GM18873 (cell line): ENCODE measurements around the gene APBB2.
A peak's percentile ranks its signal among the peaks of the same experiment; 100 is the strongest.

Source experiments
- ATAC-seq: cut with Tn5 transposase; IDR thresholded peaks from one replicate; pipeline ENCODE4 v1.9.1; 2021; ENCODE audit warnings: mild to moderate bottlenecking, moderate library complexity, moderate number of reproducible peaks; ENCODE audit not compliant: unreplicated experiment, low FRiP score

The APBB2 gene

DNA sequence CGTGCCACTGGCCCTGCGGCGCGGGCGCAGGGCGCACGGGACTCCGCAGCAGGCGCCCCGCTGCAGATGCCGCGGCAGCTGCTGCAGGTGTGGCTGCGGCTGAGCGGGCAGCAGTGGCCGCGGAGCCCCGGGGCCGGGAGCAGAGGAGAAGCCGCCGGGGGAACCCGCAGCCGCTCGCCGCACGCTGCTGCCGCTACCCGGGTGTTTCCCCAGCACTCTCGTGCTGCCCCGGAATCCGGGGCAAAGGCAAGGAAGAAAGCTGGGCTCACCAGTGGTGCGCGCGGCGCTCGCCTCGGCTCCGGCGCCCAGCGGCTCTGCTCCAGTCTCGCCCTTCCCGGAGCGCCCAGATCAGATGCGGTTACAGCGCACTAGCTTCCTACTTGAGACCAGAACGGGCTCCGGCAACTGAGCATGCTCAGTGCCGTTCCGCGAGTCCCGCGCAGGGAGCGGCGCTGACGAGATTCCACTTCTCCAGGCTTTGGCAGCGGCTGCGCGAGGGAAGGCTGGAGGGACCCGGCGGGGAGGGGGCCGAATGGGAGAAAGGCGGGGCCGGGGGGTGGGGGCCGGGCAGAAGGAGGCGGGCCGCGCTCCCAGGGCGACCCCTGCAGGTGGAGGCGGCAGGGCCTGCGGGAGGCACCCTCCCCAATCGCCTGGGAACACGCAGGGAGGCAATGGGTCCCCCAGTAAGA, at the start of gene APBB2:
APBB2 (minus strand) TSS at position 407 of the 689 bp plus-strand sequence. CDS start 181,288 bp downstream, outside the sequence.
- peak; percentile 41 for ATAC-seq

DNA sequence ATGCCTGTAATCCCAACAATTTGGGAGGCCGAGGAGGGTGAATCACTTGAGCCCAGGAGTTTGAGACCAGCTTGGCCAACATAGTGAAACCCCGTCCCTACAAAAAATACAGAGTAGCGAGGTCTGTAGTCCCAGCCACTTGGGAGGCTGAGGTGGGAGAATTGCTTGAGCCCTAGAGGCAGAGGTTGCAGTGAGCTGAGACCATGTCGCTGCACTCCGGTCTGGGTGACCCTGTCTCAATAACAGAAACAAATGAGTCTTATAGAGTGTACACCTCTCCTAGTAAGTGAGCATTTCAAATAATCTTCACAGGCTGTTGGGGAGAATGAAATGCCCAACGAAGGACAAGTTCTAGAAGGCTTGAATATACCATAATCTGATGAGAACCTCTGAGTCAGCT, 47.9 kb upstream of the APBB2 start:
- ATAC-seq = no peak

DNA sequence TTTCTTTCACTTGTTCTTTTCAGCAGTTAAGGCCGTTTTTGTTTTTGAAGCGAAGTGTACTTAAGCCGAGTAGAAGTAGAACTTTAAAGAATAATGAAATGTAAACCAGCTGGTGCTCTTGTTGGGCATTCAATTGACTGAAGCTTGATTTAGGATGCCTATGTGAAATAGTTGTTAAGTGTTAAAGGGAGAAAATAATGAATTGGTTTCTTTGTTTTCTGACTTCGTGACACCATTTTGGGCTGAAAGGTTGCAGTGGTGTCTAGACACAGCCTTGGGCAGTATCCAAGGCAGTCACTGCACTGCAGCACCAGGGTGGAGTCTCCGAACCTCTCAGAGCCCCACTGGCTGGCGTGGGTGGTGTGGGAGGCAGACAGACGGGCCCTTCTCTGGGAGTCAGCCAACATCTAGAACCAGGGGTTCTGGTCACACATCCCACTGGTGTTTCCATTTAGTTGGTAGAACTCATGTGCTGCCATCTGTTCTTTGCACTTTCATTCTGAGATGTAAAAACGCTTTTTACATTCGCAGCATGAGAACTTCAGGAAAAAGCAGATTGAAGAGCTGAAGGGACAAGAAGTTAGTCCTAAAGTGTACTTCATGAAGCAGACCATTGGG, 45.9 kb upstream of the APBB2 start:
- ATAC-seq = no peak

- ATAC-seq = no peak
Measured at GRCh38 chr4:41258783-41259182, 44.4 kb upstream of the APBB2 start.

GRCh38 chr4:41257906-41258305, 43.6 kb upstream of the APBB2 start:
- ATAC-seq = no peak

- no peak for ATAC-seq
Measured at GRCh38 chr4:41257257-41257901, 43.0 kb upstream of the APBB2 start.

- no peak for ATAC-seq
Measured at GRCh38 chr4:41256740-41257256, 42.5 kb upstream of the APBB2 start, which contains the start of gene UCHL1. Gene UCHL1, plus strand, starts transcription at chr4:41256928. Its CDS starts 49 bp downstream, at chr4:41256977.

GRCh38 chr4:41256131-41256739, 41.9 kb upstream of the APBB2 start:
- ATAC-seq = no peak

GRCh38 chr4:41245983-41246382, 31.6 kb upstream of the APBB2 start:
- no peak for ATAC-seq

DNA sequence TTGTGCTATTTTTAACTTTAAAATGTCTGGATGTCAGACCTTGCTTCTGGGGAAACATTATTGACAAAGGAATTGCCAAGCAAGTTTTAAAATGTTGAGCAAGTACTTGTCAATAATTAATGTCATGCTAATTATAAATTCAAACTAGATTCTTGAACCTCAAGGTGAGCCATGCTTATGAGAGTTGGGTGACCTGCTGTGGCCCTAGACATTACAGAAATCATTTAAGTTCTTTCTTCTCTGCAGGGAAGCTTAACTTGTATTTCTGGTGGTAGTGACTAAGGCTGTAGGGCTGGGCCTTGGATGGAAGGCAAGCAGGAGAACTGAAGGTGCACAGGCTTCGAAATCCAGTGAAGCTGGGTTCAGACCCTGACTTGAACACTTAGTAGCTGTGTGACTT, 27.6 kb upstream of the APBB2 start:
- ATAC-seq = no peak

- ATAC-seq = no peak
Measured at GRCh38 chr4:41236508-41236907, 22.2 kb upstream of the APBB2 start.

DNA sequence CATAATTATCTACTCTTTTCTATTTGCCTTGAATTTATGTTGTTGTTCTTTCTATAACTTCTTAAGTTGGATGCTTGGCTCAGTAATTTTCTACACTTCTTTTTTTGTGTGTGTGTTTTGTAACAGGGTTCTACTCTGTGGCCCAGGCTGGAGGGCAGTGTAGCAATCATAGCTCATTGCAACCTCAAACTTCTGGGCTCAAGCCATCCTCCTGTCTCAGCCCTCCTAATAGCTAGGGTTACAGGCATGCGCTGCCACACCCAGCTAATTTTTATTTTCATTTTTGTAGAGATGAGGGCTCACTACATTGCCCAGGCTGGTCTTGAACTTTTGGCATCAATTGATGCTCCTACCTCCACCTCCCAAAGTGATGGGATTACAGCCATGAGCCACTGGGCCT, 21.7 kb upstream of the APBB2 start:
- ATAC-seq = no peak

DNA sequence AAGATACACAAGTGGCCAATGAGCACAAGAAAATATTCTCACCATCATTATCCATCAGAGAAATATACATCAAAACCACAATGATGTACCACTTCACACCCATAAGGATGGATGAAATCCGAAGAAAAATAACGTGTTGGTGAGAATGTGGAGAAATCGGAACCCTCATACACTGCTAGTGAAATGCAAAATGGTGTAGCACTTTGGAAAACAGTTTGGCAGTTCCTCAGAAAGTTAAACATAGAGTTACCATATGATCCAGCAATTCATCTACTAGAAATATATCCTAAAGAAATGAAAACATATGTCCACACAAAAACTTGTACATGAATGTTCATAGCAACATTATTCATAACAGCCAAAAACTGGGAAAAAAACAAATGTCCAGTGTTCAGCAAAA, 18.5 kb upstream of the APBB2 start:
- no peak for ATAC-seq

DNA sequence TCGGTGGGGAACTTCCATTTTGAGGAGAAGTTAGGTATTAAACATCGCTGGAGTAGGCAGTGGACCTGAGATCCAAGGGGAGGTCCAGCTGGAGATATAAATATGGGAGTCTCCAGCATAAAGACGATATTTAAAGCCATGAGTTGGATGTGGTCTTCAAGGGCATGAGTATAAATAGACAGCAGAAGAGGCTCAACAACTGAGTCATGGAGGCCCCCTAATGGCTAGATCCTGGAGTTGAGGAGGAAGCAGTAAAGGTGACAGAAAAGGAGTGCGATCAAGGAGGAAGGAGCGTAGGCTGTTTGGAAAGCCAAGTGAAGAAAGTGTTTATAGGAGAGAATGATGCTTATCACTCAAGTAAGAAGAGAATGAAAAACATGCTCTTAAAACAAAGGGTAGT, 18.1 kb upstream of the APBB2 start:
- ATAC-seq = no peak

DNA sequence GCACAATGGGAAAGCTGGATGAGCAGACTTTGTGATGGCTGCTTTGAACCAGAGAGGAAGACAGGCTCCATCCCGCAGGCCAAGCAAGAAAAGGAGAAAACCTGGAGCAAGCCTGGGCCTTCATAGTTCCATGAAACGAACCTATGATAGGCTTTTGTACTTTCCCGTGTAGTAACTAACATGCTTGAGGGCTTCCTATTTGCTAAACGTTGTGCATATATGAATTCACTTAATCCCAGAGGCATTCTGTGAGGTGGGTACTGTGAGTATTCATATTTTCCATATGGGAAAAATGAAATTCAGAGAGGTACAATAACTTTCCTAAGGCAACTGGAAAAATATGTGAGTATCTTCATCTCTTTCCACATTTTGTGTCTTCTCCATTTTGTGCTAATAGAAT, 13.6 kb upstream of the APBB2 start:
- no peak for ATAC-seq

DNA sequence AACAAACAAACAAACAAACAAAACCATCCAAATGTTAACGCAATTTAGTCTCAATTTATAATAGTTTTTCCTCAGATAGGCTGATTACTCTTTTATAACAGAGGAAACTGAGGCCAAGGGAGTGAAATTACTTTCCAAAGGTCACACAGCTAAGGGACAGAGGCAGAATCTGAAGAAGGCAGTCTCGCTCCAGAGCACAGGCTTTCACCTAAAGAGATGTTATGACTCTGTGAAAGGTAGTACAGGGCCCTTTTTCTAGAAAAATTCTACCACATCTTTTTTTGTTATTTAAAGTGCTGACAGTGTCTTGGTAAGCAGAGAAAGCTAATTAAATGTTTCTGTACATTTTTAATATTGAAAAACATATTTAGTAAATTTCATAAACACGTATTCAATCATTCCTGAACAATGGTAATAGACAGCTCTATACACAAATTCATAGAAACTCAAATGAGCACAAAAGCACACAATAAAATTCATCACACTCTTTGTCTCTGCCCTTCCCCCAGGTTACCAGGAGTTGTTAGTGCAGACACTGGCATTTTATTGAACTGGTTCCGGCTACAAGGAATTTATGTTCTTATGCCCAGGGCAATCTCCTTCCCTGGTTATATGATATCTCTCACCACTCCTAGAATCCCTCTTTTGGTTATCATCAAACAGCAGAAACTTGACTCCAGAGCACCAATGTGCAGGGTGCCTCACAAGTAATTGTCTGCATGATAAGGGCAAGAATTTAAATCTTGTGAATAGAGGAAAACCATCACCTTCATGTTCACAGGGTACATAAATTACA, 7.7 kb upstream of the APBB2 start:
- ATAC-seq = no peak

DNA sequence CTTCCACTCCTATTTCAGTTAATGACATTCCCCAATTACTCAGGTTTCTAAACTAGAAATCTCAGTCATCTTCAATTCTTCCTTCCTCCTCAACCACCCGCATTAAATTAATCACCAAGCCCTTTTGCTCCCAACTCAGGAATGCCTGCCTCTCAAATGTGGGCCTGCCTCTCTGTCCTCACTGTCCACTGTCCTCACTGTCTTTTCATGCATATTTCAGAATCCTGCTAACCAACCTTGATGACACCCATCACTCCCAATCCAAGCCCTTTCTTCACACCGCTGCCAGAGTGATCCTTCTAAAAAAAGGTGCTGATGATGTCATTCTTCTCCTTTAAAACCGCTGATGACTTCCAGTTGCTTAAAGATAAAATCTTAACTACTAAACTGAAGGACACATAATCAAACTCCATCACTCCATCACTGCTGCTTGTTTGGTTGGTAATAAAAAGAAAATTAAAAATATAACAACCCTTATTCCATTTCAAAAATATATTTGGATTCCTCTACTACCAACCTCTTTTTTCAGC, 5.1 kb upstream of the APBB2 start:
- no peak for ATAC-seq

GRCh38 chr4:41218703-41219102, 4.4 kb upstream of the APBB2 start:
- no peak for ATAC-seq

DNA sequence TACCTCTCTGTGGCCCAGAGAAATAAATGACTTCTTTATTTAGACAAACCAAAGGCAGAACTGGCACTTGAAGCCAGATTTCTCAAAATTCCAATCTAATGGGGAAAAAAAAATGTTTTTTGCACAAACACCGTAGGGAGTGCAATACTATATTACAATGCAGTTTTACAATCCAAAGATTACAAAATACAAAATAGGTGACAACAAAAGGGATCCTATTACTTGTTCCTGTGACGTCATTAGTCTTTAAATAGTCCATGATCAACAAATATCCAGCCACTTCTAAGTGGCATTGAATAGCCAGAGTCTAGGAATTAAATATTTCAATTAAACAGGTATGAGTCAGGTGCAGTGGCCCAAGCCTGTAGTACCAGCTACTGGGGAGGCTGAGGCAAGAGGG, 3.0 kb upstream of the APBB2 start:
- no peak for ATAC-seq

GRCh38 chr4:41217020-41217333, 2.6 kb upstream of the APBB2 start:
- no peak for ATAC-seq
